GOT3 (cell line): ENCODE results near the gene PDPK1.
"Not testable (repeated sequence)": the region's sequence is repeated elsewhere in the genome, so short reads cannot be mapped to it uniquely, and the experiment has no call there.

Source experiments
- DNase-seq: peaks from one replicate; lab custom pipeline; 2025; ENCODE audit warnings: mixed read lengths; lab: John Stamatoyannopoulos, UW

Gene PDPK1

GRCh38 chr16:2587891-2588565 is 50.2 kb downstream of the PDPK1 start:
- DNase-seq, result no peak

GRCh38 chr16:2591476-2592240 is 53.8 kb downstream of the PDPK1 start:
- DNase-seq, result no peak

DNA sequence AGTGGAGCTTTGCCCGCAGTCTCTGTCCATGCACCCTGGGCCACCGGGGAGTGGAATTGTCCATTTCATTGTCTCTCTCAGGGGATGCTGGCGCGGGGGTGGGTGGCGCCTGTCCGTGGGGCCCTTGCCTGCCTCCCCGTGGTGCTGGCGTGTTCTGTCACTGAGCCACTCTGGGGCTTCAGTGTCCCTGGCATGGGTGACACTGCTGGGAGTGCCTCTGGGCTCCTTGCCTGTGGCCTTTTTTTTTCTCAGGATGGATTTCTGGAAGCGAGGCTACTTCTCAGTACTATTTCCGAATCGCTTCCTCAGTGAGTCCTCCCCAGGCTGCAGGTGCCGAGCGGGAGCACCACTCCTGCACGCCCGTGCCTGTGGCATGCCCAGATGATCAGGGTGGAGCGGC is 55.0 kb downstream of the PDPK1 start:
- no peak for DNase-seq

- DNase-seq, result no peak
Measured at GRCh38 chr16:2595393-2596205, 57.8 kb downstream of the PDPK1 start.

GRCh38 chr16:2596747-2597559 is 59.1 kb downstream of the PDPK1 start:
- no peak for DNase-seq

GRCh38 chr16:2597560-2597902 is 59.7 kb downstream of the PDPK1 start:
- no peak for DNase-seq

- DNase-seq, result no peak
Measured at GRCh38 chr16:2598133-2598641, 60.4 kb downstream of the PDPK1 start.

DNA sequence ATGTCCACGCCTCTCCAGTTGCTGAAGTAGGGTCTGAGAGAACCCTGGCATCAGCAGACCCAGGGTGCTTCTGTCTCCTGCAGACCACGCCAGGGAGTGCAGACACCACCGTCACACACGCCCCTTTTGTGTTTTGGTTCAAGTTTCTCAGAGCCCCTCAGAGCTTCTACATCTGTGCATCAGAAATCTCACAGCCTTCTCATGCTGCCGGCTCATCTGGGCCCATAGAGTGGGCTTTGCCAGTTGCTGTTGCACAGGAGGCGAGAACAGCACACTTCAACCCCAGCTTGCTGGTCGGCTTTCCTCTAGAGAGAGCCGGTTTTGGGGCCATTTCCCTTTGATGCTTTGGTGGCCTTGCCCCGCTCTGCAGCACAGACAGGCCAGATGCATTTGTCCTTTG is 60.9 kb downstream of the PDPK1 start:
- DNase-seq, result no peak

DNA sequence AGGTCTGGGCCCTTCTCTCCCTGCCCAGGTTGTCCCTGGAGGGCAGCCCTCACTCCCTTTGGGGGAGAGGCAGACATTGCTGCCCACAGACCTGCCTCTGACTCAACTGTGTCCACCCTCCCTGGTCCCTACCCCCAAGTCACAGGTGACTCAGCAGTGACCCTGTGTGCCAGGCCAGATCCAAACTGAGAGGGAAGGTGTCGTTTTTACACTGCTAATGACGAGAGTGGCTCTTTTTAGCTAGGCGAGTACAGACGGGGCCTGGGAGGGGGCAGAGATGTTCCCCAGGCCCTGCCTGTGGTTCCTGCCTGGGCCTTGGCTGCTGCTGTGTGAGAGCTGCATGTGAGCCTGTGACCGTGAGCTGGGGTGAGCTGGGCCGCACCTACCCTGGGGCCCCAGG is 61.3 kb downstream of the PDPK1 start:
- DNase-seq, result not testable (repeated sequence)

DNA sequence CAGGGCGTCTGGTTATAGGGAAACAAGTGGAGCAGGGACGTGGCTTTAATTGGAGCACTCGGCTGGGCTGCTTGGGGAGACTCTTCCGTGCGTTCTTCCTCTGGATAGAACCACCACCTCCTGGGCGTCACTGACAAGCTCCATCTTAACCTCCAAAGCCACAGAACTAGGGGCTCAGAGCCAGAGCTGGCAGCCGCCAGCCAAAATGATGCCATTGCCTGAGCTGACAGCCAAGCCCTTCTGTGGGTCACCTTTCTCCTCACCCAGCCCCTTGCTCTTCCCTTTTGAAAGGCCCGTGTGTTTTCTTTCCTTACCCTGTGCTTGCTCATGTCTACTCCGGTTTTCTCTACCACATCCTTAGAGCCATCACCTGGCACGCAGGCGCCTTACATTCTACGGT is 62.0 kb downstream of the PDPK1 start:
- not testable (repeated sequence) for DNase-seq

GRCh38 chr16:2601301-2602025 is 63.6 kb downstream of the PDPK1 start:
- not testable (repeated sequence) for DNase-seq

GRCh38 chr16:2602175-2602574 is 64.4 kb downstream of the PDPK1 start:
- not testable (repeated sequence) for DNase-seq

- DNase-seq, result peak; percentile 89
Measured at GRCh38 chr16:2603165-2604015, 65.6 kb downstream of the PDPK1 start.

DNA sequence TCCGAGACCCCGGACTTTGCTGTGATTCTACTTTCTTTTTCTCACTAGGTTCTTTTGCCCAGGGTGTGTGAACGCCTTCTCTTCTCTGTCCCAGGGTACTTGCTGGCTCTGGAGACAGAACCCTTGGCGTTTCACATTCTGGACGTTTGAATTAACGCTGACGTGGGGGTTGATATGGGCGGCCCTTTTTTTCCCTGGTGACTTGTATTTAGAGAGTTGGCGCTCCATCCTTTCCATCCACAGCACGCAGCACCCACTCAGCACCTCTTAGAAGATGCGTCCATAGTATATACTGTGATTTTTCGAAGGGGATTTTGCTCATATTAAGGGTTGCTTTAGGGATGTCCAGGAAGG is 66.2 kb downstream of the PDPK1 start:
- not testable (repeated sequence) for DNase-seq

GRCh38 chr16:2606820-2607219 is 69.0 kb downstream of the PDPK1 start:
- not testable (repeated sequence) for DNase-seq

GRCh38 chr16:2609345-2609744 is 71.5 kb downstream of the PDPK1 start:
- DNase-seq, result not testable (repeated sequence)

DNA sequence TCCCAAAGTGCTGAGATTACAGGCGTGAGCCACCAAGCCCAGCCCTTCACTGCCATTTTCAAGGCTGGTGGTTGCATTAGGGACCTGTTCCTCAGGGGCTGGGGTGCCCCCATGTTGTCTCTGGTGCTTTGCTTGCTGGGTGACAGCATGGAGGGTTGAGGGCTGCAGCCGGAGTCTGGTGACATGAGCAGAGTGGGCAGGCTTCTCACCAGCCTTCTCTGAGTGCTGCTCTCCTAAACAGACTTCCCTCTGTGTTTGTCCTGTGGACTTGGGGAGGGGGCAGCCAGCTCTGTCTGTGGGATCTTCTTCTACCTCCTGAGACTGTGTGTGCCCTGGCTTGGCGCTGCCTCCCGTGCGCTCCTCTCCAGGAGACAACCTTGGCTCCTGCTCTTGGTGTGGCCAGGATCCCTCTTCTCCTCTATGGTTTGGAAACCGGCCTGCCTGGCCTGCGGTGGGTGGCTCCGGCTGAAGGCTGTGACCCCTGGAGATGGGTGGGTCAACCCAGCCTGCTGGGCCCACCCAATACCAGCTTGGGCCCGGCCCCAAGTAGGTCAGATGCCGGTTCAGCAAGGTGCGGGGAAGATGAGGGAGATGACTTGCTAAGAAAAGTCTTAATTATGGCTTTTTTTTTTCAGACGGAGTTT is 72.1 kb downstream of the PDPK1 start:
- no peak for DNase-seq

DNA sequence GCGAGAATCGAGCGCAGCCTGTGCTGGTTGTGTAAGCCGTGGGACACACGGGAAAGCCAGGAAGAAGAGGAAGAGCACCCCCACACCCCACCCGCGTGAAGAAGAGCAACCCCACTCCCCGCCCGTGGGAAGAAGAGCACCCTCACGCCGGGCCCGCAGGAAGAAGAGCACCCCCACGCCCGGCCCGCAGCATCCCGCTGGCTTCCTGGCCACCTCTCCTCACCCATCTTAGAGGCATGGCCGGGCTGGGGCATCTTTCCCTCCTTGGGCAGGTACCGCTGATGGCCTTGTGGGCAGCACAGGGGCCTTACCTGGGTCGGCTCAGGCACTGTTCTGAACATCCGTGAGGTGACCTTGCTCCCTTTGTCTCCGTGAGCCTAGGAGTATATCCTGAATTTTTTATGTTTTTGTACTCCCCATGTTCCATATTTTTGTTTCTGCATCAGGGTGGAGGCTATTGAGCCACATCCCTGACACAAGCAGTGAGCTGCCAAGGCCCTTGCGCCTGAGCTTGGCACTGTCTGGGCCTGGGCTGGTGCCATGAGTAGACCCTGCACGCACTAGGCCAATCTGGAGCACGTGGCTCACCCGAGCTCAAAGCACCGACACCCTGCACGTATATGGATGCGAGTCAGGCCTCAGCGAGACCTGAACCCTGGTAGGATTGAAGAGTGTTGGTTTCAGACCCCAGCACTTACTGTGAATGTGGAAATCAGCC is 73.1 kb downstream of the PDPK1 start:
- DNase-seq, result no peak

GRCh38 chr16:2611499-2611862 is 73.7 kb downstream of the PDPK1 start:
- no peak for DNase-seq
